Right ventricle myocardium superior (tissue), 1 donor: ENCODE measurements around the gene NOA1. TPM values are rescaled to one million over a fixed set of nuclear protein-coding genes. Genes with fewer than 3 reads are reported as not detected.
A peak's percentile ranks its signal among the peaks of the same experiment; 100 is the strongest.

Experiments
- ATAC-seq: fragments of 200-7000 bp; cut with Tn5 transposase; one replicate; pipeline ENCODE4 v1.9.1; 2020; ENCODE audit warnings: mild to moderate bottlenecking; ENCODE audit not compliant: poor library complexity
- DNase-seq: peaks from one replicate; pipeline ENCODE4 v3.0.0-alpha.2; 2020
- intact Hi-C: fragments of 100-400 bp; cut with DNase I; formaldehyde crosslinking; loops from one replicate; pipeline ENCODE4 v1.11.2; 2022
- long read RNA-seq: library from polyadenylated mRNA; unstranded; transcript quantifications from one replicate; pipeline ENCODE4 v2.0.0, GENCODE V29; 2021
- total RNA-seq: library from RNA; stranded (reverse); fragmentation: NEBNext Ultra II Directional; extraction: Animal tissue kit (Norgen Biotek cat#: 25700); gene quantifications from one replicate; pipeline ENCODE4 v1.2.1, GENCODE V29; 2021
- donor health status: DM: no; HTN: yes; CAD: no; lungs with severe emphysema.

NOA1 gene
- total RNA-seq = 11.5 TPM
- long read RNA-seq, transcript NOA1-201 (7 exons, 3,415 nt) = major isoform, 117 of 123 reads
- long read RNA-seq, partial matches to known transcripts = 2 of 123 reads
- long read RNA-seq, other reads (novel, unspliced or antisense) = 4 of 123 reads

GRCh38 chr4:56977321-56978012, at the start of gene NOA1:
Gene NOA1, minus strand, starts transcription at chr4:56977606. Its CDS starts 21 bp downstream, at chr4:56977585.
- DNase-seq (peak; percentile 99), ATAC-seq (peak; percentile 93)
- intact Hi-C loops = no loop called here

- no peak for DNase-seq
- intact Hi-C loops = no loop called here
- no peak for ATAC-seq
Observed at GRCh38 chr4:57023104-57023503, 45.7 kb upstream of the NOA1 start.

- DNase-seq (no peak), ATAC-seq (peak; percentile 50)
- intact Hi-C loops = no loop called here
Observed at GRCh38 chr4:57020467-57021101, 43.2 kb upstream of the NOA1 start.

GRCh38 chr4:57018980-57019379, 41.6 kb upstream of the NOA1 start:
- intact Hi-C loops = no loop called here

DNA sequence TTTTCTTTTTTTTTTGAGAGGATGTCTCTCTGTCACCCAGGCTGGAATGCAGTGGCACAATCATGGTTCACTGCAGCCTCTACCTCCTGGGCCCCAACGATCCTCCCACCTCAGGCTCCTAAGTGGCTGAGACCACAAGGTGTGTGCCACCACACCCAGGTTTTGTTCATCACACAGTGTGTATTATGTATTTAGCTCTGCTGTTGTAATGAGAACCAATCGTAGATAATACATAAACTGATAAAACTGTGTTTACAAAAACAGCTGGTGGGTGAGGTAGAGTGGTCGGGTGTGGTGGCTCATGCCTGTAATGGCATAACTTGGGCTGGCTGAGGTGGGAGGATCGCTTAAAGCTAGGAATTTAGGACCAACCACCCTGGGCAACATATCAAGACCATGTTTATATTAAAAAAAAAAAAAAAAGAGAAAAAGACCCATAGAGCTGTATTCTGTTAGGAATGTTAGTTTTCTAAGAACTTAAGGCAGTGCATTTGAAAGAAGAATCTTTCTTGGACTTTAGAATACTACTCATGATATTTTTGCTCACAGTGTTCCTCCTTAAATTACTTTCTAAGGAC, 36.2 kb upstream of the NOA1 start:
- DNase-seq (no peak), ATAC-seq (no peak)
- intact Hi-C loops = no loop called here

More at GRCh38 chr4:57018980-57019379, 41.6 kb upstream of the NOA1 start:
- ATAC-seq (peak; percentile 10), DNase-seq (no peak)

- DNase-seq (no peak), ATAC-seq (no peak)
- intact Hi-C loops = no loop called here
Observed at GRCh38 chr4:56999751-57000150, 22.3 kb upstream of the NOA1 start.

DNA sequence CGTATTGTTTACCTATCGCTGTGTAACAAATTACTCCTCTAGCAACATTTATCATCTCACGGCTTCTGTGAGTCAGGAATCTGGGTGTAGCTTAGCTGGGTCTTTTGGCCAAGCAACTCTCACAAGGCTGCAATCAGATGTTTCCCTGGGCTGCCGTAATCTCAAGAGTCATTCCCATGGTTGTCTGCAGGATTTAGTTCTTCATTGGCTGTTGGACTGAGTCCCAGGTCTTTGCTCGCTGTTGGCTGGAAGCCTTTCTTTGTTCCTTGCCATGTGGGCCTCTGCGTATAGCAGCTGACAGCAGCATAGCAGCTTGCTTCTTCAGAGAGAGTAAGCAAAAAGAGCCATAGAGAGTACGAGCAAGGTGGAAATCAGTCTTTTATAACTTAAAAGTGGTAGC, 18.1 kb upstream of the NOA1 start:
- intact Hi-C loops = no loop called here
- ATAC-seq (peak; percentile 97), DNase-seq (peak; percentile 80)

DNA sequence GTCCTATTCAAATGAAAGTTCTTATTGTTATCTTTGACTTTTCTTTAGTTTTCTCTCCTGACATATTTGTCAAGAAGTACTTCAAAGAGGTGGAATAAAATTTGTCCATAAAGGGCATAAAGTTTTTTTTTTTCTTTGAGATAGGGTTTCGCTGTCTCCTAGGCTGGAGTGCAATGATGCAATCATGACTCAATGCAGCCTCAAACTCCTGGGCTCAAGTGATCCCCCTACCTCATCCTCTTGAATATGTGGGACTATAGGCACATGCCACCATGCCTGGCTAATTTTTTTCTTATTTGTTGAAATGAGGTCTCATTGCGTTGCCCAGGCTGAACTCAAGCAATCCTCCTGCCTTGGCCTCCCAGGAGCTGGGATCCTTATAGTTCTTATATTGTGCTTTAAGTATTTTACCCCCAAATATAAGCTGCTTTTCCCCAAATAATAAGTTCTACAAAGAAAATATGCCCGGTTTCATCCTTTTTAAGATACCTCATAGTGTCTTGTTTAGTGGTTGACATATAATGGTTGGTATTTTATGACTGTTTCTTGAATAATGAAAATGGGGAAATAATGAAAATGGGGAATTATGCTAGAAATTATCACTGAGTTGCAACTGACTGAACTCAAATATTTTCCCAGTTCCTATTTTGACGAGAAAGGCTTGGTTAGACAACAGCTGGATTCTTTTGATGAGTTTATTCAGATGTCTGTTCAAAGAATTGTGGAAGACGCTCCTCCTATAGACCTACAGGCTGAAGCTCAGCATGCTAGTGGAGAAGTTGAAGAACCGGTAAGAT, 12.9 kb upstream of the NOA1 start:
- ATAC-seq = no peak
- DNase-seq = no peak
- intact Hi-C loops = no loop called here

DNA sequence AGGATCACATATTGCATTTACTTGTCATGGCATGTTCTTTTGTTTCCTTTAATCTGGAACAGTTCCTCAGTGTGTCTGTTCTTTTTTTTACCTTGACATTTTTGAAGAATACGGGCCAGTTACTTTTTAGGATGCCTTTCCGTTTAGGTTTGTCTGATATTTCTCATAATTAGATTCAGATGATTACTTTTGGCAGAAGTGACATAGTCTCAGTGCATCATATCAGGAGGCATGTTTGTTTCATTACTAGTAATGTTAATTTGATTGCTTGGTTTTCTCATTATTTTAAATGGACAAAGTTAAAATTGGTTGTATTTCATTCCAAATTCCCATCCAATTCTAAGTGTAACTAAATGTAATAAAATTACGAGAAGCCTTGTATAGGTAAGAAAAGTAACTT, 9.5 kb upstream of the NOA1 start:
- intact Hi-C loops = no loop called here
- ATAC-seq (no peak), DNase-seq (no peak)

GRCh38 chr4:56986192-56986591, 8.8 kb upstream of the NOA1 start:
- intact Hi-C loops = no loop called here
- ATAC-seq (no peak), DNase-seq (no peak)

- ATAC-seq = no peak
- no peak for DNase-seq
- intact Hi-C loops = no loop called here
Observed at GRCh38 chr4:56981795-56982201, 4.4 kb upstream of the NOA1 start.

GRCh38 chr4:56979421-56980072, 2.1 kb upstream of the NOA1 start:
- intact Hi-C loops = no loop called here
- ATAC-seq = no peak
- DNase-seq = no peak

DNA sequence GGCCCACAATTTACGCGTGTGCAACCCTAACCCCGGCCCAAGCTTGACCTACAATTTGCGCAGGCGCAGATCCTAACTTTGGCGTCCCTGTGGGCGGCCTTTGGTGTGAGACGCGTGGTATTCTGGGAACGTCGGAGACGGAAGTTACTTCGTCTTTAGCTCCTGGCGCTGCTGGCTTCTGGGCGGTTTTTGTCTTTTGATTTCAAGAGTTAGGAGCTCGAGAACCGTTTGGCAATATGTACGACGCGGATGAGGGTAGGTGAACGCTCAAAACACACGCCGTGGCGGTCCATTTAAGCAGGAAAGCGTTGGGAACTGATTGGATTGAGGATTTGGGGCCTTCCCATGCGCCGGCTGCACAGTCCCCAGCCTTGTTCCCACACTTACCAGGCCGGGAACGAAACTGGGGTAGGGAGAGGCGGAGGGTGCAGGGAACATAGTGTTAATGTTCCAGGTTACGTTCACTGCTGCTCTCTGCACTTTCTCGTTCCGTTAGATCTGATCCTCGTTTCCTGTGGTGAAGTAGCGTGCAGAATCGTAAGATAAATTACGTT, 1.4 kb upstream of the NOA1 start, which contains the start of gene POLR2B:
Gene POLR2B (plus strand): TSS at position 147 of the 554 bp plus-strand sequence. CDS start 90 bp downstream, at position 237.
- intact Hi-C loops = no loop called here

GRCh38 chr4:56976837-56977320, 527 bp downstream of the NOA1 start:
- DNase-seq = peak; percentile 64
- peak; percentile 27 for ATAC-seq
- intact Hi-C loops = no loop called here

More for the DNA sequence above, 1.4 kb upstream of the NOA1 start, which contains the start of gene POLR2B:
- DNase-seq (peak; percentile 97), ATAC-seq (peak; percentile 94)

- intact Hi-C loops = no loop called here
- no peak for ATAC-seq
- DNase-seq = peak; percentile 43
Observed at GRCh38 chr4:56976283-56976836, 1.0 kb downstream of the NOA1 start.

- ATAC-seq = no peak
- DNase-seq = no peak
- intact Hi-C loops = no loop called here
Observed at GRCh38 chr4:56973336-56973735, 4.1 kb downstream of the NOA1 start.

DNA sequence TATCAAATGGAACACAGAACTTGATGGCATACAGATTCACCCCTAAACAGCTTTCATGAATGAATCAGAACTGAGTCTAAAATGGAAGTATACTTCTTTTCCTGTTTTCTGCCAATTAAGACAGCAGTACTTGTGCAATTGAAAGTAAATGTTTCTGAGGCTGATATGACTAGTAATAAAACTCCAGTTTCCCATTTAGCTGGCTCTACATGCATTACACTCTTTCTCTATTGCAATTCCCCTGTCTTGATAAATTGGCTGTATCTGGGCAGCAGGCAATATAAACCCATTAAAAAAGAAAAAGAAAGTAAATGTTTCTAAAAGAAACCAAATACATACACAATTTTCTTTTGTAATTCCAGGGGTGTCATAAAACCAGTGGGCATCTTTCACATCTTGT, 4.6 kb downstream of the NOA1 start:
- DNase-seq = no peak
- no peak for ATAC-seq
- intact Hi-C loops = no loop called here

GRCh38 chr4:56972389-56972788, 5.0 kb downstream of the NOA1 start:
- no peak for DNase-seq
- ATAC-seq = no peak
- intact Hi-C loops = no loop called here
